ENCODE measurements around the gene EMP1.
"Not testable (repeated sequence)": the region's sequence is repeated elsewhere in the genome, so short reads cannot be mapped to it uniquely, and the experiment has no call there.

EMP1 gene

DNA sequence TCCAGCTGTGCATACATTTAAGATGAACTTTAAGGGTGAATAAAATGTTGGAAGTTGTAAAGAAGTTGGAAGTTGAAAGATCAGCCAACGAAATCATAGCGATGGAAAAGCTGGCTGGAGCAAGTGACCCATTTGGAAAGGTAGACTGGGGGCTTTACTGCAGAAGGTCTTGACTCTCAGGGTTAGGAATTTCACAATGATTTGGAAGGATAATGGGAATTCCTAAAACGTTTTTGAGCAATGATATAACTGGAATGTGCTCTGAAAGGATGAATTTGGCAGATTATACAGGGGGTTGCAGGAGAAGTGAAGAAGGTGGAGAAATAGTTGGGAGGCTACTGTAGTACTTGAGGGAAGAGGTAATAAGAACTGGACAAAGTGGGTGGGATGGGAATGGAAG, 27.4 kb downstream of the EMP1 start:
- no peak for DNase-seq

DNA sequence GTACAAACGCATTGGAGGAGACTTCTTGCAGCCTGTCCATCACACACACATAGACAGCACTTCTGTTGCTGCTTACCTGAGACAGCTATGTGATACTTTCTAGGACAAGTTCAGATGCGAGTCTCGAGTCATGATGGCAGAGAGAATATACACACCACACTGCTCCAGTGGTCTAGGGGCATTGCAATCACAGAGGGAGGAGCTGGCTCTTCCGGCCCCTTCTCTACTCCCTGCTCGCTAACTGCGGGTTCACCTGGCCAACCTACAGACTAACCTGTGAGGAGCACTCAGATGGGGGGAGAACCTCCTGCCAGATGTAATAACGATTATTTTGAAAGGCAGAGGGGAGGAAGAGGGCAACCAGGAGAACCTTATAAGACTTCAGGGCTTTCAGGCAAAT, 30.7 kb downstream of the EMP1 start:
- no peak for DNase-seq

DNA sequence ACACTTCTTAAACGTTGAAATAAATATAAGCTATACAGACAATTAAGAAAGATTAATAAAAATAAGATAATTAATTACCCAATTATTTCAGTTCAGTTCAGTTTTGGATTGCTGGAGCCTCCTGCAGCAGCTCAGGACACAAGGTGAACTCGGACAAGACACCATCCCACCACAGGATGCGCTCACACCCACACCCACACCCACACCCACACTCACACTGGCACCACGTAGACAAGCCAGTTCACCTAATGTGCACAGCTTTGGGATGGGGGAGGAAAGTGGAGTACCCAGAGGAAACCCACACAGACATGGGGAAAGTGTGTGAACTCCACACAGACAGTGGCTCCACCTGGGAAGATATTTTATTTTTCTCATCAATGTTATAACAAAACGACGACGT, 32.1 kb downstream of the EMP1 start:
- no peak for DNase-seq

DNA sequence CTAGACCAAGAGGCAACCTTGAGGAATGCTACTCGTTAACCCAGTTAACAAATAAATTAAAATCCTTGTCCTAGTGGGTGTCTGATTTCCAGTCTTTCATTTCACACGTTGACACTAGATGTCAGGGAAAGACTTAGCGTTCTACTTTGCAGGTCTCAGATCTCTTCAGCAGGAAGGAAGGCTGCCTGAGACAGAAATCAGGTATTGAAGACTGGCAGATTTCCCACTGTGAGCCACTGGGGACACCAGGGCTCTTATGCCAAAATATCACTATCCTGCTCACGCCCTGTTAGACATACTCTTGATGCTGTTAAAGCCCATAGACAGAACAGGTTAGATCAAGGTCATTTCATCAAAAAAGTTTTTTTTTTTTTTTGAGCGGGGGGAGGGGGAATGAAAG, 33.0 kb downstream of the EMP1 start:
- DNase-seq = no peak

DNA sequence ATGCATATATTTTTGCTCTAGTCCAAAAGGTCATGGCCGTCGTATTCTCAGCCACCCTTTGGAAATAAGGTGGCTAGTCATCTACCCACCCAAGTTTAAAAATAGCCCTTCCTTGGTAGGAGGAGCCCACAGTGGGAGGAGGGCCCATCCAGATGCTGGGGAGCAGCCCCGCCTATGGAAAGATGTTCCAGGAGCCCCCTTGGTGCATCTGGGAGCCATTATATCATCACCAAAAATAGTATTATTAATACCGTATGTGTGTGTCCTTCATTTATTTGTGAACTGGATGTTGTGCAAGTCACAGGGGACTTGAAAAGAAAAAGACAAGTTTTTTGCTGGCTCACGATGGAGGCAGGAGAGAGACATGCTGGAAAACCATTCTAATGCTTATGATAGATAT, 34.0 kb downstream of the EMP1 start:
- DNase-seq = no peak

DNA sequence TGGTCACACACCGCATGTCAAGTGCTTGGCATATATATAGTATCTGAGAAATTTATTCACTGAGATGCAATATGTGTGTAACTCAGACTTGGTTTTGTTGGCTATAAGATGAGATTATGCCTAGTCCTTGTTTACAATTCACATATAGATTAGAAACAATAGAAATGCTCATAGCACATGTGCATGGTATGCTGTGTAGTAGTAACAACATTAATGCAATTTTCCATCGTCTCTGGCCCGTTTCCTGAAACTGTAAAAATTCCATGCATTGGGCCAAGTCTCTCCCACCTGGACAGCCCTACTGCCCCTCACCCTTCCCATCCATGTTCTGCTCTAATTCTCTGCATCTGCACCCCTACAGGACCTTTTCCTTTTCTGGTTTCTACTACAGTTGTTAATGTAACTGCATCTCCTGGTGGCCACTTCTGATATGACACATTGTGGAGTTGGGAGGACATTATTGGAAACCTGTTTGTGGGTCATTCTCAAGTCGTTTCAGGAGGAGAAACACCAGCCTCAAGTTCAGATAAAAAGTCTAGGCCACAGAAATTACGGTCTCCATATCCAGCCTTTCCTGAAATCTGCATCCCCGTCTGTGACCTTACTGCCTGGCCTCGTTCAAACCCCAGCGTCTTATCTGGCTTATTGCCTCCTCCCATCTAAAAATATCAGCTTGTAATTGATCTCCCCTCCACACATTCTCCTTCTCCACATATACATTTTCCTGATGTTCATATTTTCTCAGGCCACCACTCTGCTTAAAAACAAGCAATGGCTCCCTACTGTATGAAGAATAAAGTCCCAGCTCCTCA, 37.5 kb downstream of the EMP1 start:
- no peak for DNase-seq

DNA sequence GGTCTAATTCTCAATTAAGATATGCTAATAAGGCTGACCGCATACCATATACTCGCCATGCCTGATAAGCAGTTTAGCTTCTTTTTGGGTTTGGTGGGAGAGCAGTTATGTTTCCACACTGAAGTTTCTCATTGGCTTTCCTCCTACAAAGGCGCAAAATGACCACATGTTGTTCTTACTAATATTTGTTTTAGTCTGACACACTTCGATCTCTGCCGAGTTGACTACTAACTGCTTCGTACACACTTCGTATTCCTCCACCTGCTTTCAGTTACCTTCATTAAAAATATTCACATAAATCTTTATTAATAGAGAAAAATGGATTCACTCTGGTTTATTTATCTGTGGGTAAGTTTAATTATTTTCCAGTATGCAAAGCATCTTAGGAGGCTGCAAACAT, 41.7 kb downstream of the EMP1 start:
- DNase-seq = no peak

DNA sequence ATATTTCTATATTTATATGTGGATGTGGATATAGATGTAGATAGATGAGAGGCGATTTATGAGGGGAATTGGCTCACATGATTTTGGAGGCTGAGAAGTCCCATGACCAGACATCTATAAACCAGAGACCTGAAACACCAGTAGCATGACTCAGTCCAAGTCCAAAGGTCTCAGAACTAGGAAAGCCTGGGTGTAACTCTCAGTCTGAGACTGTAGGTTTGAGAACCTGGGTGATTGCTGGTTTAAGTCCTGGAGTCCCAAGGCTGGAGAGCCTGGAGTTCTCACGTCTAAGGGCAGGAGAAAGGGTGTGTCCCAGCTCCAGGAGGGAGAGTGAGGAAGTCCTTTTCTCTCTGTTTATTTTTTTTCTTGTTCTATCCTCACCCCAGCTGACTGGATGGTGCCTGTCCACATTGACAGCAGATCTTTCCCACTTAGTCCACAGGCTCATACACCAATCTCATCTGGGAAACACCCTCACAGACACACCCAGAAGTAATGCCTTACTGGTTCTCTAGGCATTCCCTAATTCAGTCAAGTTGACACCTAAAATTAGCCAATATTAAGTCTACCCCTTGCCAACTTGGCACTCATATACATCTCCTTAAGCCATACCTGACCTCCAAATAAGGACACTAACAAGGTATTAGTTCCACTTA, 45.4 kb downstream of the EMP1 start:
- DNase-seq = no peak

DNA sequence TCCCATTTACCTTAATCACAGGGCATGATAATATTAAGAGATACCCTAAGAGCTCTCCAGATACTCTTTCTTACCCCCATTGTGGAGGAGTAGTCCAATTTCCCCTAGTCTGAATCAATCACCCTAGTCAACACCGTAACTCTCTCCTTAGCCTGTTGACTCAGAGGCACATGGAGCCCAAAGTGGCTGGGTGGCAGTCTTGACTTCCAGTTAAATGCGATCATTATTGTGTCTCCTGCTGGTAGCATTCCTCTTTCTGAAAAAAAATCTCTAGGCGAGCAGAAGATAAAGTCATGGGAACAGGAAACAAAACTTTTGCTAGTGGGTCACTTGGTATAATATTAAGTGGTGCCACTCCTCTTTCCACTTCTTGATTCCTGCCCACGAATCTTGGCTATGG, 46.4 kb downstream of the EMP1 start:
- no peak for DNase-seq

DNA sequence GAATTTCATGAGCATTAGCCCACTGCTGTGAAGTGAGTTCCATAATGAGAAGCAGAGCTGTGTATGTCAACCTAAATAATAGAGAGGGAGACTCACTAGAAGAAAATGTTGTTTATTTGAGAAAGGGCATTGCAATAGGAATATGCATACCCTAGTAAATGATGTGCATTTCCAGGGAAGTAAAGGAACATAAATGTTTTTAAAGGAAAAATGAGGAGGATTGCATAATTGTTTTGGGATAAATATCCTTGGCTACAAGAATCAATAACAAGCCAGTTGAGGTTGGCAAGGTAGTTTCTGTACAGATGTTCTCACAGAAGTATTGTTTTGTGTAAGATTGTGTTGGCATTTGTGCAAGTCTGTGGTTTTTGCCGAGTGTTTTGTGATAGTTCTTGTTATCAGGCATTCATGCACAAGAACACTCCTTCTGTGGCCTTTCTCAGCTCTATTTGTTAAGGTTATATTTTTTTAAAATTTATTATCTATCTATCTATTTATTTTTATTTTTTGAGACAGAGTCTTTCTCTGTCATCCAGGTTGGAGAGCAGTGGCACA, 47.1 kb downstream of the EMP1 start:
- no peak for DNase-seq

DNA sequence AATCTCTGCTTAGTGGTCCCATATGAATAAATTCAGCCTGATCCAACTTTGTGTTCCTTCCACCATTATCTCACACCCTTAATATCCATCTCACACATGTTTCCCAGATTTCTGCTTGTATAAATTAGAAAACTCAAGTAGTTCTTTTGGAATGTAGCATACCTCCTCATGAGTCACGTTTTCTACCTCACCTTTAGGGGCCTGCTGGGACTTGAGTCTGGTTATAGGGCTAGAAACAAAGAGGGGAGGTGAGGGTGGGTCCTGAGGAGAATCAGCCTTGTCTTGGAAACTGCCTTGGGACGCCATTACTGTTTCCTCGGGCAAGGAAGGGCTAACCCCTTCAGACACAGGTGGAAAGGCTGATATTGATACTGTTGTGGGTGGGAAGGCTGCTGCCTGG, 51.1 kb downstream of the EMP1 start:
- DNase-seq = no peak

DNA sequence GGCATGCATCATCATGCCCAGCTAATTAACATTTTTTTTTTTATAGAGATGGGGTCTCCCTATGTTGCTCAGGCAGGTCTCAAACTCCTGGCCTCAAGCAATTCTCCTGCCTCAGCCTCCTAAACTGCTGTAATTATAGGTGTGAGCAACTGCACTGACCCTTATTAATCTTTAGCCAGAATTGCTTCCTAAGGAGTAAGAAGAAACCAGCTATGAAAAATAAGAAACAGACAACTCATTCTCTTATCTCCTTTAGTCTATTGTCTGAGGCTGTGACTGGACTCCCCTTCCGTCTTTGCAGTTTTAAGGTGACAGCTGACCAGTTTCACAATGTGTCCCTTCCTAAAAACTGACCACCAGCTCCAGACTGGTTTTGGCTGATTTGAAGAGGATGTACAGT, 52.4 kb downstream of the EMP1 start:
- DNase-seq = no peak

DNA sequence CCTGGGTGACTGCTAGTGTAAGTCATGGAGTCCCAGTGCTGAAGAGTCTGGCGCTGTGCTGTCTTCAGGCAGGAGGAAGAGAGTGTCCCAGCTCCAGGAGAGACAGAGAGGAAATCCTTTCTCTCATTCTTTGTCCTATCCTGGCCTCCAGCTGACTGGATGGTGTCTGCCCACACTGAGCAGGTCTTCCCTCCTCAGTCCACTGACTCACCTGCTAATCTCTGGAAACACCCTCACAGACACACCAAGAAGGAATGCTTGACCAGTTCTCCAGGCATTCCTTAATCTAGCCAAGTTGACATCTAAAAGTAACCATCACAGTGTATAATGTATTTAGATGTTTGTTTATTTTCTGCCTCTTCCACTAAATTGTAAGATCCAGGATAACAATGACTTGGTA, 53.9 kb downstream of the EMP1 start:
- no peak for DNase-seq

DNA sequence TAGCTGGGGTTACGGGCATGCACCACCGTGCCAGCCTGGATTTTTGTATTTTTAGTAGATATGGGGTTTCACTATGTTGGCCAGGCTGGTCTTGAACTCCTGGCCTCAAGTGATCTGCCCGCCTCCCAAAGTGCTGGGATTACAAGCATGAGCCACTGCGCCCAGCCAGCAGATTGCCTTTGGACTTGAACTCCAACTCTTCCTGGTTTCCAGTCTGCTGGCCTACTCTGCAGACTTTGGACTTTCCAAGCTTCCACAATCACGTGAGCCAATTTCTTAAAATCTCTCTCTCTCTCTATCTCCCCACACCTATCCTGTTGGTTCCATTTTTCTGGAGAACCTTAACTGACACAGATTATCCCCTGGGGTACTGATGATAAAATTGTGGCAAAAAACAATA, 55.0 kb downstream of the EMP1 start:
- no peak for DNase-seq

DNA sequence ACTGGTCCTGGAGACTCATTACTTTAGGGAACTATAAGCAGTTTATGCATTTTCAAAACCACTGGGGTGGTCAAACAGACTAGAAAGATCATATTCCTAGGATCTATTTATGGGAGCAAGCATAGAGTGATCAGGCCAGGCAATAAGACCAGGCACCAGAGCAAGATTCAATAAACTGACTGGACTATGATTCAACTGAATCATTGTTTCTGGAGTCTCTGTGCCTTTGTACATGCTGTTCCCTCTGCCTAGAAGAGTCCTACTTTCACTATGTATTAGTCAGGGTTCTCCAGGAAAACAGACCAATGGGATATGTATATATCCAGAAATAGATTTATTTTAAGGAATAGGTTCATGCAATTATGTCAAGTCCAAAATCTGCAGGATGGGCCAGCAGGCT, 55.5 kb downstream of the EMP1 start:
- no peak for DNase-seq

DNA sequence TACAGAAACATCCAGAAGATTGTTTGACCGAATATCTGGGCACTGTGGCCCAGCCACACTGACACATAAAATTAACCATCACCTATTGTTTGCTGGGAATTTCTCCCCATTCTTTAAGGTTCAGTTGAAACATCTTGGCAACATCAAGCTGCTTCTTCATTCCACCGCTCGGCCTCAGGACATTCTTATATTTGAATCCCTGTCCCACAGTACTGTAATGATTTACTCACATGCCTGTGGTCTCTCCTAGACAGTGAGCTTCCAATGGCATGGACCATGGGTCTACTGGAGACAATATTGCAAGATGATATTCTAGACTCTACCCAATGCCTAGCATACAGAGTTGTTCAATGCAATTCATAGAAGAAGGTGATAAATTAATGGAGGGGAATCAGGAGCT, 56.1 kb downstream of the EMP1 start:
- DNase-seq = no peak

DNA sequence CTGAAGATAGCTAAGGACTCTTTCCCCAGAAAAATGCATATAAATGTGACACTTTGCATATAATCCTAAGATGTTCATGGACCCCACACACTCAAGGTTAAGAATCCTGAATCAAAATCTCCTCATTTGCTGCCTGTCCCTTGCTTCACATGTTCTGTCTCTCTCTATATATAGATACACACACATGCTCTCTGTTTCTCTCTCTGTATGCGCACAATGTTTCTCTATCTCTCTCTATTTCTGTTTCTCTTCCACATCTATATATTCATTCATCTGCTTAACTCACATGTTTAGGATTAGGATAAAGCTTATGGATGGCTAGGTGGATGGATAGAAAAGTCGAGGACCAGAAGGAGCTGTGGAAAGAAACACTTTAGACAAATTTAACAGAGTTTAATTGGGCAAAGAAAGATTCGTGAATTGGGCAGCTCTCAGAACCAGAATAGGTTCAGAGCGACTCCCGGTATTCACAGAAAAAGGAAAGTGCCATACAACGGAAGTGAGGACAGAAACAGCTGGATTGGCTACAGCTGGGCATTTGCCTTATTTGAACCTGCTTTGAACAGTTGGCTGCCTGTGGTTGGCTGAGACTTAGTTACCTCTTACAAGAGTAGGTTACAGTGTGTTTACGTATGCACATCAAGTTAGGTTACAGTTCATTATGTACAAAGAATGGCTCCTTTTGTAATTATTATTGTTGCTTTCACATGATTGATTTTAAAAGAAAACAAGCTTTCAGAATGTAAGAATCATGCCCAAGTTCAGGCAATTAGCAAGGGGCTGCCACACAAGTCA, 57.6 kb downstream of the EMP1 start:
- no peak for DNase-seq

DNA sequence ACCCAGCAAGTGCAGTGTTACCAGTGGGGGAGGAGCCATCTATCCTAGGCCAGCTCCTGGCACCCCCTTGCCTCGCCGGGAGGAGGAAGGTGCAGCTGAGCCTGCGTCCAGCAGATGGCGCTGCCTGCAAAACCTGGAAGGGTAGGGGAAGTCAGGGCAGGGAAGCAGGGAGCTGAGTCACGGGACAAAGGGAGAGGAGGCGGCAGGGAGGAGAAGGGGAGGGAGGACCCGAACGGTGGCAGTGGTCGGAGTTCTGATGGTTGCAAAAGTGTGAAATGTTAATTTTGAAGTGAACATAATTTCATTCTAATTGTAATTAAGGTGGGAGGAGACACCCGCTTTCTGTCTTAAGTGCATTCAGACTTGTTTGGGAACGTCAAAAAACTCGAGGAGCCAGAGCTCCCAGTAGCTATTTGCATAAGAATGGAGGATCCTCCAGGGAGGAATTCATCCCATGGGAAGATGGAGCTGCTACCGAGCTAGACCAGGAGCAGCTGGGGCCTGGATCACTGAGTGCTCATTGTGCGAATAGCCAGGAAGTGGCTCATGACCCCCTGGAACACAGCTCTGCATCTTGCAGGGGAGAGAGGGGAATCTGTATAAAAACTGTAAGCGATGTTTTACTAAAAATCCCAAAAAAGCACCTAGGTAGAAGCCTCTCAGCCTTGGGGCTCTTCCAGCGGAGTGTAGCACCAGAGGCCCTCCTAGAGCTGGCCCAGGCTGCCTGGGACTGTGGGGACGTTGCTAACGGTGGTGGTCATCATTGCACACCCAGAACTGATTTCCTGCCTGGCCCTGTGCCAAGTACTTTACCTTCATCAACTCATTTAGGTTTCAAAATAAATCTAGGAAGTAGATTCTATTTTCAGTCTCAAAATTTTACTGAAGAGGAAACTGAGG, 59.5 kb downstream of the EMP1 start:
- DNase-seq = peak; percentile 52

DNA sequence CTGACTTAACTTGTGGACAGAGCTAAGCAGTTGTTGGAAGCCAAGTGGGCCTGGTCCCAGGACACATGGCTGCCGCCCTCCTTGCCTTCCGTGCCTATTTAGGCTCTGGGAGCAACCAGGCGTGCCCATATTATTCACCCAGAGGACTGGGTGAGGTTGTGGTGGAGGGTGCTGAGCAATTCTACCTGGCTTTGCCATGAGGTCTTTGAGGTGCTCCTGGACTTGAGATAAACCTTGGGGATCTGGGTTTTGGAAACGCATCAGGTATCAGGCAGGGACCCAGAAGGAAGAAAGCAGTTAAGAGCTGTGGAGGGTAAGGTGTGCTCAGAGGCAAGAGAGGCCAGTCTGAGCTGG, 60.1 kb downstream of the EMP1 start:
- DNase-seq = no peak

DNA sequence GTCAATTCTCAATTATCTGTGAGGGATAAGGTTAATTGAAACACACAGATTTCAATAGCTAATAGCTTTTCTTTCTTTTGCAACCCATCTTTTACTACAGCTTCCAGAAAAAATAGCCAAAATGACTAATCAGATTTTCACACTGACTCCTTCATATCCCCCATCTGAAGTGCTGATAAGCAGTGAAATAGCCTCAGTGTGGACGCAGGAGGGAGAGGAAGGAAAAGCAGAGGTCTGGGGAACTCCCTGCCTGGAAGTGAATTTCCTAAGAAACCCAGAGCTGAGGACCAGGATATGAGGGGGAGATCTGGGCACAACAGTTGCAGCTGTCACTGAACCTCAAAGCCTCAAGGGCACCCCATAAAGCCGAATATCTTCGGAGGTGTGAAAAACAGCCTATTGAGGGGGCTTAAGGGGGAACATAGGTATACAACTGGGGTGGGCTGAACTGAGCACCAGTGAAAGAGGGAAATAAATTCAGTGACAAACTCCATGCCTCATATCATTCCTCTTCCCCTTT, 60.9 kb downstream of the EMP1 start:
- no peak for DNase-seq

DNA sequence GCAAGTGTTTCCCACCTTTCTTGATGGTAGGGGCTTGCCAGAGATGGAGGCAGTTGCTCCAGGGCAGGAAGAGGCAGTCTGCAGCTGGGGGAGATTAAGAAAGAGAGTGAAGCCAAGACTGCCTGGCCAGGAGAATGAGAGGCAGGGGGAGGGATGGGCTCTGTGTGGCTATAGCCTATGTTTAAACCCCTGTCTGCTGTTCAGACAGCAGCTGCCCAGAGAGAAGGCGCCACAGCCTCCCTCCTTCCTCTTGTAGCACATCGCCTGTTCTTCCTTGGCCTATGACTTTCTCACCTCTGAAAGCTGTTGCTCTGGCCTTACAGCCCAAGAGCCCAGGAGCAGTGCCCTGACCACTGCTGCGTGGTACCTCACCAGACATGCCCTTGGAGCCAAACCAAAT, 61.7 kb downstream of the EMP1 start:
- no peak for DNase-seq

DNA sequence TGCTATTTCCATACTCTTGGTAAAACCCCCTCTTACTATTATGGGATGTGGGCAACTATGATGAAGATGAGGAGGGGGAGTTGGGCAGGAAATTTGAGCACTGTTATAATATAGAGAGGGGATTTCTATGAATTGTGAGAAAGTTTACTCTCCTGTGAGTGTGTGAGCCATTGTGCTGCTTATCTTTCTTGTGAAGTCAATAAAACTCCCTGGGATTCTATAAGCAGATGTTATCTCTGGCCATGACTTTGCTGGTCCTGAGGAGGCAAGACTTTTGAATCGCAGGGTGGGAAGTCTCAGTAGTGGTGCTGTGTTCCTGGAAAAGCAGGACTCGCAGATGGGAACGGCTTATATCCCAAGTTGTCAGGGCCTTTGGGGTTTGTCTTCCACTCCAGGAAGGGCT, 62.2 kb downstream of the EMP1 start:
- no peak for DNase-seq

DNA sequence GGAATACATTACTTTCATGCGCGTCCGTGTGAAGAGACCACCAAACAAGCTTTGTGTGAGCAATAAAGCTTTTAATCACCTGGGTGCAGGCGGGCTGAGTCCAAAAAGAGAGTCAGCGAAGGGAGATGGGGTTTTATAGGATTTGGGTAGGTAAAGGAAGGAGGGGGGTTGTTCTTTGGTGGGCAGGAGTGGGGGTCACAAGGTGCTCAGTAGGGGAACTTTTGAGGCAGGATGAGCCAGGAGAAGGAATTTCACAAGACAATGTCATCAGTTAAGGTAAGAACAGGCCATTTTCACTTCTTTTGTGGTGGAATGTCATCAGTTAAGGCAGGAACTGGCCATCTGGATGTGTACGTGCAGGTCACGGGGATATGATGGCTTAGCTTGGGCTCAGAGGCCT, 63.1 kb downstream of the EMP1 start:
- DNase-seq = not testable (repeated sequence)

Data from NCI-H524 treated with DMSO at 0.1 percent for 48 hours (cell line).